CD4-positive, CD25-positive, alpha-beta regulatory T cell (primary cell): ENCODE data around the gene LIMS1. TPM values are rescaled to one million over a fixed set of nuclear protein-coding genes. Genes with fewer than 3 reads are reported as not detected.
"Not testable (repeated sequence)": the region's sequence is repeated elsewhere in the genome, so short reads cannot be mapped to it uniquely, and the experiment has no call there.

Source experiments
- ATAC-seq, 2 donors: fragments of 150-1000 bp; cut with Tn5 transposase; one replicate each; pipeline ENCODE4 v1.10.0; 2021; ENCODE audit warnings: low read depth in 2 of 2, moderate number of reproducible peaks in 2 of 2, moderate library complexity in 1 of 2
- DNase-seq, 3 donors: peaks; one replicate each; pipeline versions ENCODE4 v3.0.0 to v3.0.0-alpha.2; 2012 to 2022; ENCODE audit warnings: mixed read lengths in 1 of 3
- H3K27ac ChIP-seq: one replicate; pipeline ENCODE4 v1.7.0; 2013; ENCODE audit warnings: mild to moderate bottlenecking, low read length; ENCODE audit not compliant: insufficient read depth, poor library complexity, severe bottlenecking
- H3K27me3 ChIP-seq: one replicate; pipeline ENCODE4 v1.7.0; 2013; ENCODE audit warnings: low read length; ENCODE audit not compliant: control insufficient read depth, insufficient read depth
- H3K36me3 ChIP-seq: one replicate; pipeline ENCODE4 v1.7.0; 2013; ENCODE audit warnings: mild to moderate bottlenecking, low read length, moderate library complexity; ENCODE audit not compliant: control insufficient read depth, insufficient read depth
- H3K4me1 ChIP-seq: 2 replicates; pipeline ENCODE4 v1.7.0; 2013; ENCODE audit warnings: mild to moderate bottlenecking, low read length; ENCODE audit not compliant: insufficient read depth, control insufficient read depth, poor library complexity, severe bottlenecking
- H3K4me3 ChIP-seq: one replicate; pipeline ENCODE4 v1.7.0; 2013; ENCODE audit warnings: low read depth, mild to moderate bottlenecking, low read length, moderate library complexity
- H3K9me3 ChIP-seq, 2 experiments: 1 replicate in 1 of 2; 2 replicates in 1 of 2; pipeline ENCODE4 v1.7.0; 2013; ENCODE audit warnings: low read length in 2 of 2, mild to moderate bottlenecking in 1 of 2, moderate library complexity in 1 of 2; ENCODE audit not compliant: control insufficient read depth in 2 of 2
- H3K27ac Mint-ChIP-seq, 3 donors: one replicate each; pipeline ENCODE4 v1.8.0; 2020 to 2022; ENCODE audit warnings: mild to moderate bottlenecking in 3 of 3, mixed read lengths in 3 of 3, moderate library complexity in 2 of 3
- H3K27me3 Mint-ChIP-seq: one replicate; pipeline ENCODE4 v1.8.0; 2022; ENCODE audit warnings: mild to moderate bottlenecking, mixed read lengths
- H3K36me3 Mint-ChIP-seq: one replicate; pipeline ENCODE4 v1.8.0; 2020; ENCODE audit warnings: mixed read lengths
- H3K4me1 Mint-ChIP-seq, 4 donors: one replicate each; pipeline ENCODE4 v1.8.0; 2020 to 2022; ENCODE audit warnings: mixed read lengths in 4 of 4, mild to moderate bottlenecking in 1 of 4
- H3K4me3 Mint-ChIP-seq, 4 donors: one replicate each; pipeline ENCODE4 v1.8.0; 2020 to 2022; ENCODE audit warnings: mild to moderate bottlenecking in 4 of 4, mixed read lengths in 4 of 4, moderate library complexity in 3 of 4
- H3K9me3 Mint-ChIP-seq, 7 donors: one replicate each; pipeline ENCODE4 v1.8.0; 2020 to 2022; ENCODE audit warnings: mixed read lengths in 7 of 7, mild to moderate bottlenecking in 3 of 7, moderate library complexity in 2 of 7
- polyA plus RNA-seq, 4 donors: library from polyadenylated mRNA; unstranded; fragments of 300-500 nt; fragmentation: Illumina TruSeq; gene quantifications; one replicate each; pipeline ENCODE4 v1.2.3, GENCODE V29; 2021
- total RNA-seq: library from RNA; stranded (reverse); gene quantifications from one replicate; pipeline ENCODE4 v1.2.3, GENCODE V29; 2022

LIMS1 gene
- total and polyA plus RNA-seq, 5 donors from 2014 or later: 109 to 235 (median 158) TPM

DNA sequence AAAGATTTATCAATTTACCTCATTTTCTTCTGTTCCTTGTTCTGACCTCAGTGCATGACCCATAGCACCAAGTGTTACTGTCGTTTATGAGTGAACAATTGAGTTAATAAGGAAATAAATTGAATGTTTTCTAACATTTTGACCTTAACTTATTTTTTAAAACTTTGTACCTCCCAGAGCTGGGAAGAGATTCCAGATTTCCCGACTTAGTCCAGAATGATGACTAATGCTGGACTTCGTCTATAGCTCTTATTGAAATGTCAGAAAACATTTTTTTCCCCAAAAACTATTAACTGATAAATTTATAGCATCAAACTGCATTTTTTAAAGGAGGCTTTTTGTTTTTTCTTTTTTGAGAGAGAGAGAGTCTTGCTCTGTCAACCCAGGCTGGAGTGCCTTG lies 21.8 kb upstream of the LIMS1 start:
- not testable (repeated sequence) for ATAC-seq, H3K36me3 Mint-ChIP-seq, DNase-seq, H3K4me3 ChIP-seq, H3K36me3 ChIP-seq, H3K9me3 Mint-ChIP-seq, H3K27ac ChIP-seq, H3K9me3 ChIP-seq, H3K27me3 Mint-ChIP-seq, H3K4me1 Mint-ChIP-seq, H3K27me3 ChIP-seq, H3K4me1 ChIP-seq, H3K27ac Mint-ChIP-seq, H3K4me3 Mint-ChIP-seq

GRCh38 chr2:108514478-108514877 lies 19.8 kb upstream of the LIMS1 start:
- H3K4me3 ChIP-seq, DNase-seq, H3K4me3 Mint-ChIP-seq, ATAC-seq, H3K4me1 ChIP-seq, H3K27ac ChIP-seq, H3K36me3 Mint-ChIP-seq, H3K36me3 ChIP-seq, H3K27ac Mint-ChIP-seq, H3K27me3 Mint-ChIP-seq, H3K4me1 Mint-ChIP-seq, H3K9me3 ChIP-seq, H3K27me3 ChIP-seq: not testable (repeated sequence)
- peaks cover 0 to 14% (median 4%) of the 10 kb centered on the region in 7 donors for H3K9me3 Mint-ChIP-seq

- ATAC-seq, H3K27me3 Mint-ChIP-seq, H3K27ac Mint-ChIP-seq, H3K4me3 ChIP-seq, H3K4me1 ChIP-seq, H3K4me3 Mint-ChIP-seq, H3K9me3 Mint-ChIP-seq, DNase-seq, H3K27me3 ChIP-seq, H3K4me1 Mint-ChIP-seq, H3K36me3 ChIP-seq, H3K9me3 ChIP-seq, H3K36me3 Mint-ChIP-seq, H3K27ac ChIP-seq: not testable (repeated sequence)
Measured at GRCh38 chr2:108524688-108525087, 9.6 kb upstream of the LIMS1 start.

GRCh38 chr2:108525258-108525657 lies 9.0 kb upstream of the LIMS1 start:
- H3K27ac Mint-ChIP-seq, H3K9me3 ChIP-seq, H3K36me3 ChIP-seq, H3K4me3 Mint-ChIP-seq, H3K4me3 ChIP-seq, H3K27me3 ChIP-seq, H3K36me3 Mint-ChIP-seq, H3K9me3 Mint-ChIP-seq, H3K27ac ChIP-seq, ATAC-seq, H3K4me1 Mint-ChIP-seq, DNase-seq, H3K4me1 ChIP-seq, H3K27me3 Mint-ChIP-seq: not testable (repeated sequence)

DNA sequence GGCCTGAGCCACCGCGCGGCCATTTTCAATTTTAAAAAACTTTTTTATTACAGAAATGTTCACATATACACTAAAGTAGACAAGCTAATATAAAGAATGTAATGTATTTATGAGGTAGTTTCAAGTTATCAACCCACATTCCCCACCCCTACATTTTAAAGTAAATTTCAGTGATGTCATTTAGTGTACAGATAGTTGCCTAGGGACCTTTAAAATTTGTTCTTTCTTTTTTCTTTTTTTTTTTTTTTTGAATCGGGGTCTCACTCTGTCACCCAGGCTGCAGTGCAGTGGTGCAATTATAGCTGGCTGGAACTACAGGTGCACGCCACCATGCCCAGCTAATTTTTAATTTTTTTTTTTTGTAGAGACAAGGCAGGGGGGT lies 2.6 kb upstream of the LIMS1 start:
- H3K36me3 ChIP-seq: no peaks in the 10 kb centered on the region
- H3K27me3 ChIP-seq: no peaks in the 10 kb centered on the region
- Mint-ChIP-seq H3K9me3 (no peaks in the 10 kb centered on the region), H3K36me3 (no peaks in the 10 kb centered on the region), H3K4me1 (peaks cover 18 to 43% (median 36%) of the 10 kb centered on the region in 4 donors), H3K27me3 (no peaks in the 10 kb centered on the region), H3K4me3 (peak overlapping the region in 2 of 4 donors; percentile 60 to 88), H3K27ac (no peak overlapping the region)
- H3K9me3 ChIP-seq: no peaks in the 10 kb centered on the region
- DNase-seq: no peak
- H3K4me3 ChIP-seq: no peak overlapping the region
- no peak for ATAC-seq
- H3K27ac ChIP-seq: no peak overlapping the region
- peaks cover 31% of the 10 kb centered on the region for H3K4me1 ChIP-seq

GRCh38 chr2:108534584-108535356 lies 500 bp downstream of the LIMS1 start:
- Mint-ChIP-seq H3K4me1 (peaks cover 31 to 71% (median 40%) of the 10 kb centered on the region in 4 donors), H3K9me3 (no peaks in the 10 kb centered on the region), H3K27me3 (no peaks in the 10 kb centered on the region), H3K4me3 (peak overlapping the region; percentile 95 to 98 (median 96)), H3K36me3 (no peaks in the 10 kb centered on the region), H3K27ac (peak overlapping the region; percentile 85 to 94 (median 92))
- ATAC-seq (peak; percentile 6 to 17), DNase-seq (peak; percentile 23 to 55 (median 40))
- Histone ChIP-seq H3K4me3 (peak overlapping the region; percentile 88), H3K27me3 (no peaks in the 10 kb centered on the region), H3K36me3 (no peaks in the 10 kb centered on the region), H3K4me1 (peaks cover 31% of the 10 kb centered on the region), H3K9me3 (no peaks in the 10 kb centered on the region), H3K27ac (peak overlapping the region; percentile 56)

DNA sequence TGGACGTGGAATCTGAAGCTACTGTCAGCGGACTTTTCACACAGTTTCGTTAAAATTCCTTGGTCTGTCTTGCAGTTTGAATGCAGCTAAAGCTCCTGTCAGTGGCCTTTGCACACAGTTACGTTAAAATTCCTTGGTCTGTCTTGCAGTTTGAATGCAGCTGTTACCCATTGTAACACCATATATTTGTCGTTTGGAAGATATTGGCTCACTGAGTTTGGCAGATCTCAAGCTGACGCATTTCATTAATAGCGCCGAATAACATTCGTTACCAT lies 1.0 kb downstream of the LIMS1 start:
- Mint-ChIP-seq H3K36me3 (no peaks in the 10 kb centered on the region), H3K27ac (peak overlapping the region; percentile 85 to 94 (median 92)), H3K4me1 (peaks cover 32 to 70% (median 40%) of the 10 kb centered on the region in 4 donors), H3K9me3 (no peaks in the 10 kb centered on the region), H3K4me3 (peak overlapping the region; percentile 95 to 98 (median 96)), H3K27me3 (no peaks in the 10 kb centered on the region)
- peak overlapping the region; percentile 88 for H3K4me3 ChIP-seq
- no peak for ATAC-seq
- no peak for DNase-seq
- no peak overlapping the region for H3K27ac ChIP-seq
- no peaks in the 10 kb centered on the region for H3K27me3 ChIP-seq
- peaks cover 31% of the 10 kb centered on the region for H3K4me1 ChIP-seq
- no peaks in the 10 kb centered on the region for H3K9me3 ChIP-seq
- H3K36me3 ChIP-seq: no peaks in the 10 kb centered on the region

DNA sequence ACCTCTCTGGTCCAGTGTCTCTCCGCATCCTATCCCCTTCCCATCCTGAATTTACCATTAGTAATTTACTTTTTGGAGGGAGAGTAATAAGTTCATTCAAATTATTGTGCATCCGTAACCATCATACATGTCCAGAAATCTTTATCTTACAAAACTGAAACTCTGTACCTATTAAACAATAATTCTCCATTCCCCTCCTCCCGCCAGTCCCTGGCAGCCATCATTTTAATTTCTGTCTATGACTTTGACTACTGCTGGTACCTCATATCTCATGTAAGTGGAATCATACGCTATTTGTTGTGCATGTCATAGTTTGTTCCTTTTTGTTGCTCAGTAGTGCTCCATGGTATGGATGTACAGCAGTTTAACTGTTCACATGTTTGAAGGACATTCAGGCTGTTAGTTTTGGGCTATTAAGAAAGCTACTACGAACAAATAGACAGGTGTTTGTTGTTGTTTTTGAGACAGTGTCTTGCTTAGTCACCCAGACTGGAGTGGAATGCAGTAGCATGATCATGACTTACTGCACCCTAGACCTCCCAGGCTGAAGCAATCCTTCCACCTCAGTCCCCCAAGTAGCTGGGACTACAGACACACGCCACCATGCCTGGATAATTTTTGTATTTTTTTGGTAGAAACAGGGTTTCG lies 2.0 kb downstream of the LIMS1 start:
- peaks cover 27 to 65% (median 34%) of the 10 kb centered on the region in 4 donors for H3K4me1 Mint-ChIP-seq
- H3K36me3 Mint-ChIP-seq: peaks cover 5% of the 10 kb centered on the region
- no peaks in the 10 kb centered on the region for H3K27me3 ChIP-seq
- DNase-seq (no peak), ATAC-seq (no peak)
- peak overlapping the region; percentile 5 to 95 (median 70) for H3K4me3 Mint-ChIP-seq
- H3K4me1 ChIP-seq: peaks cover 25% of the 10 kb centered on the region
- no peaks in the 10 kb centered on the region for H3K9me3 ChIP-seq
- no peaks in the 10 kb centered on the region for H3K27me3 Mint-ChIP-seq
- H3K27ac ChIP-seq: no peak overlapping the region
- H3K27ac Mint-ChIP-seq: peak overlapping the region in 1 of 3 donors; percentile 92
- peak overlapping the region; percentile 88 for H3K4me3 ChIP-seq
- H3K36me3 ChIP-seq: no peaks in the 10 kb centered on the region
- H3K9me3 Mint-ChIP-seq: no peaks in the 10 kb centered on the region
